Tibial artery (tissue), 4 donors: ENCODE results near the gene POFUT2.
A peak's percentile ranks its signal among the peaks of the same experiment; 100 is the strongest.

Experiments used
- DNase-seq, 2 donors: peaks; one replicate each; pipeline ENCODE4 v3.0.0-alpha.2; 2019
- H3K27ac ChIP-seq, 2 donors: fragments of 200-600 bp; sonication (generic) in 1 of 2; 1 replicate in 1 of 2; 2 replicates in 1 of 2; pipeline ENCODE4 v1.5.1; 2018 to 2019; ENCODE audit warnings: mild to moderate bottlenecking in 1 of 2
- H3K27me3 ChIP-seq, 2 donors: fragments of 200-600 bp; sonication (generic) in 1 of 2; one replicate each; pipeline versions ENCODE4 v1.5.1 to v1.6.0; 2016 to 2019
- H3K36me3 ChIP-seq, 3 donors: fragments of 200-600 bp; sonication (generic) in 2 of 3; one replicate each; pipeline ENCODE4 v1.5.1; 2016 to 2019; ENCODE audit warnings: mild to moderate bottlenecking in 2 of 3
- H3K4me1 ChIP-seq, 4 donors: fragments of 200-600 bp; sonication (generic) in 2 of 4; 1 replicate in 3 of 4; 2 replicates in 1 of 4; pipeline ENCODE4 v1.5.1; 2016 to 2019
- H3K4me3 ChIP-seq, 2 donors: fragments of 200-600 bp; sonication (generic) in 1 of 2; 1 replicate in 1 of 2; 2 replicates in 1 of 2; pipeline ENCODE4 v1.5.1; 2018 to 2019; ENCODE audit warnings: mild to moderate bottlenecking in 2 of 2
- H3K9me3 ChIP-seq, 3 donors: fragments of 200-600 bp; sonication (generic) in 1 of 3; one replicate each; pipeline ENCODE4 v1.5.1; 2016 to 2019
- CTCF ChIP-seq, 2 experiments: fragments of 200-600 bp in 1 of 2; fragments of 450-650 bp in 1 of 2; IDR thresholded peaks; one replicate each; pipeline ENCODE4 v1.5.1; 2017 to 2019; ENCODE audit warnings: antibody characterized with exemption in 2 of 2, mild to moderate bottlenecking in 1 of 2, moderate library complexity in 1 of 2
- intact Hi-C: fragments of 100-400 bp; cut with DNase I; formaldehyde crosslinking; loops from one replicate; pipeline ENCODE4 v1.15.0; 2023; ENCODE audit warnings: low total_unique reads

The POFUT2 gene

GRCh38 chr21:45304945-45305344 is 17.2 kb upstream of the POFUT2 start:
- Histone ChIP-seq H3K4me1 (peaks cover 0 to 62% (median 49%) of the 10 kb centered on the region in 4 donors), H3K9me3 (no peaks in the 10 kb centered on the region), H3K4me3 (no peak overlapping the region), H3K36me3 (no peaks in the 10 kb centered on the region), H3K27me3 (no peaks in the 10 kb centered on the region), H3K27ac (peak overlapping the region; percentile 94 to 98)
- TF ChIP-seq CTCF (IDR thresholded peaks at IDR 0.05), result no peak
- intact Hi-C loops, result loop anchor here (5.0 kb wide), 2 partner anchors 117 to 127 kb away; no protein-coding TSS in a partner anchor
- DNase-seq, result peak in 1 of 2 donors; percentile 61

GRCh38 chr21:45304476-45304830 is 16.8 kb upstream of the POFUT2 start:
- peak in 1 of 2 donors; percentile 54 for DNase-seq
- Histone ChIP-seq H3K9me3 (no peaks in the 10 kb centered on the region), H3K4me1 (peaks cover 0 to 62% (median 49%) of the 10 kb centered on the region in 4 donors), H3K27ac (peak overlapping the region; percentile 94 to 98), H3K27me3 (no peaks in the 10 kb centered on the region), H3K4me3 (no peak overlapping the region), H3K36me3 (no peaks in the 10 kb centered on the region)
- no peak for TF ChIP-seq CTCF (IDR thresholded peaks at IDR 0.05)
- intact Hi-C loops, result loop anchor here (5.0 kb wide), 1 partner anchor 118 kb away; no protein-coding TSS in a partner anchor

- Histone ChIP-seq H3K27ac (peak overlapping the region; percentile 94 to 98), H3K4me1 (peaks cover 0 to 62% (median 48%) of the 10 kb centered on the region in 4 donors), H3K9me3 (no peaks in the 10 kb centered on the region), H3K36me3 (no peaks in the 10 kb centered on the region), H3K4me3 (no peak overlapping the region), H3K27me3 (no peaks in the 10 kb centered on the region)
- intact Hi-C loops, result loop anchor here (5.0 kb wide), 1 partner anchor 118 kb away; no protein-coding TSS in a partner anchor
- peak in 1 of 2 donors; percentile 66 for DNase-seq
- no peak for TF ChIP-seq CTCF (IDR thresholded peaks at IDR 0.05)
Observed at GRCh38 chr21:45303751-45304475, 16.2 kb upstream of the POFUT2 start.

GRCh38 chr21:45303091-45303615 is 15.5 kb upstream of the POFUT2 start:
- H3K36me3 ChIP-seq, result no peaks in the 10 kb centered on the region
- peak in 1 of 2 donors; percentile 60 for DNase-seq
- no peak overlapping the region for H3K4me3 ChIP-seq
- intact Hi-C loops, result loop anchor here (5.0 kb wide), 1 partner anchor 119 kb away; no protein-coding TSS in a partner anchor
- H3K4me1 ChIP-seq, result peaks cover 0 to 59% (median 41%) of the 10 kb centered on the region in 4 donors
- no peaks in the 10 kb centered on the region for H3K27me3 ChIP-seq
- no peak for TF ChIP-seq CTCF (IDR thresholded peaks at IDR 0.05)
- H3K27ac ChIP-seq, result peak overlapping the region; percentile 94 to 98
- H3K9me3 ChIP-seq, result no peaks in the 10 kb centered on the region

GRCh38 chr21:45302082-45303061 is 14.7 kb upstream of the POFUT2 start:
- DNase-seq, result peak; percentile 67 to 77
- intact Hi-C loops, result loop anchor here (5.0 kb wide), 1 partner anchor 120 kb away; no protein-coding TSS in a partner anchor
- no peak for TF ChIP-seq CTCF (IDR thresholded peaks at IDR 0.05)
- Histone ChIP-seq H3K4me1 (peaks cover 0 to 51% (median 36%) of the 10 kb centered on the region in 4 donors), H3K36me3 (no peaks in the 10 kb centered on the region), H3K27ac (peak overlapping the region; percentile 94 to 98), H3K27me3 (no peaks in the 10 kb centered on the region), H3K9me3 (no peaks in the 10 kb centered on the region), H3K4me3 (no peak overlapping the region)
